GM10266 (cell line): ENCODE data around the gene SLC25A29.
A peak's percentile ranks its signal among the peaks of the same experiment; 100 is the strongest.

Source experiments
- DNase-seq: peaks from one replicate; pipeline ENCODE4 v3.0.0; 2012; ENCODE audit errors: extremely low spot score
- CTCF ChIP-seq: IDR thresholded peaks from 2 replicates; pipeline ENCODE4 v1.5.1; 2012; ENCODE audit warnings: mild to moderate bottlenecking, low read depth; ENCODE audit not compliant: control insufficient read depth, insufficient read depth; ENCODE audit errors: missing control alignments

SLC25A29 gene

GRCh38 chr14:100278702-100279101, 27.5 kb downstream of the SLC25A29 start:
- peak; percentile 50 for DNase-seq
- no peak for TF ChIP-seq CTCF

DNA sequence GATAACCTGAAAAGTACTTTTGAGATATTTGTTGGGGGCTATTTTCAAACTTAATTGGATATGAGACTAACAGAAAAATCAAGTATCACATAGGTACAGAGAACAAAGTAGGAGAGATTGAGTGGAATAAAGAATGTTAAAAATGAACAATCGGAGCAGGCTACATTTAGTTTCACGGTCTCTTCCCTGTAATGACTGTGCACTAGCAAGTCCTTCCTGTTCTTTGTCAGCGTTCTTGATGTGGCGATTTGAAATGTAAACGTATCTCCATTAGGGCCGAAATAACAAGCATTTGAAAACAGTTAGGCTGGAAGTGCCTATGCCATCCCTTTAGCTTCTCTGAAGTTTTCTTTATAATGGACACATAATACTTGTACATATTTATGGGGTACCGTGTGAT, 31.0 kb downstream of the SLC25A29 start:
- DNase-seq, result no peak
- TF ChIP-seq CTCF, result no peak

DNA sequence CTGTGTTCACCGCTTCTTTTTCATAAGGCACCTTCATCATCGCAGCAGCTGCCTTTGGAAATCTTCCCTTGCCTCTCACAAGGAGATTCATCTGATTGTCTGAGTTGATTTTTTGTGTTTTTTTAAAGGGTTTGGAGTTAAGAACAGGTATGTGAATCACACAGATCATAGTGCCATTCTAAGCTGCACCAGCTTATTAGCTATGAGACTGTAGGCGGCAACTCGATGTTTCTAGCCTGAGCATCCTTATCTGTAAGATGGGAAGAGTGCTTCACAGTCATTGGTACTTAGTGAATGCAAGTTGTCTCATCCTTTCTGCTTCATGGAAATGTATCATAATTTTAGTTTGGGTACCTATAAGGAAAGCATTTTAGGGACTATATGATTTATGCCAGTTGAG, 32.0 kb downstream of the SLC25A29 start:
- no peak for TF ChIP-seq CTCF
- DNase-seq, result no peak

- peak; percentile 30 for TF ChIP-seq CTCF
- no peak for DNase-seq
These were observed 34.9 kb downstream of the SLC25A29 start for GRCh38 chr14:100271247-100271939.

- no peak for TF ChIP-seq CTCF
- DNase-seq, result no peak
These were observed 37.5 kb downstream of the SLC25A29 start for GRCh38 chr14:100268591-100269207.

DNA sequence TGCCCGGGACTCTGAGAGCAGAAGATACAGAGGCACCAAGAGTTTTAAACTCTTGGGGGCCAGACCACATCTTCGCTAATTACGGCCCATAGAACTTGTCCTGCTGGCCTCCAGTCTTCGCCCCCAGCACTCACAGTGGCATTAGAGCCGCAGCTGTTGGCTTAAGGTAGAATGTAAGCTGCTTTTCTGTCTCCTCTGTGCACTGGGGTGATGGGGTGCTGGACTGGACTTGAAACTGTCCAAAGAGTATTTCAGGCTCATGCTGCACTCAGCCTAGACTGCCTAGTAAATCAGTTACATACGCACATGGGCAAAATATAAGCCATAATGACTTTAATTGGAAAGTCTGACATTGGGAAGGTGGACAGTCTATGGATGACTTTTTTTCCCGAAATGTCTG, 38.3 kb downstream of the SLC25A29 start:
- TF ChIP-seq CTCF, result no peak
- no peak for DNase-seq

- DNase-seq, result no peak
- TF ChIP-seq CTCF, result no peak
These were observed 43.1 kb downstream of the SLC25A29 start for GRCh38 chr14:100263141-100263540.
